Ureter (tissue), 1 donor: ENCODE results near the gene BANK1. TPM values are rescaled to one million over a fixed set of nuclear protein-coding genes. Genes with fewer than 3 reads are reported as not detected.

ENCODE experiments used
- DNase-seq: peaks from one replicate; pipeline ENCODE4 v3.0.0-alpha.2; 2020; ENCODE audit warnings: low spot score
- total RNA-seq: library from RNA; stranded (reverse); gene quantifications from one replicate; pipeline ENCODE4 v1.2.4, GENCODE V29; 2023
- donor health status: DM: yes; HTN: yes; CAD: no.

Gene BANK1
- total RNA-seq, 1 donor from 2014 or later, result 14.1 TPM

DNA sequence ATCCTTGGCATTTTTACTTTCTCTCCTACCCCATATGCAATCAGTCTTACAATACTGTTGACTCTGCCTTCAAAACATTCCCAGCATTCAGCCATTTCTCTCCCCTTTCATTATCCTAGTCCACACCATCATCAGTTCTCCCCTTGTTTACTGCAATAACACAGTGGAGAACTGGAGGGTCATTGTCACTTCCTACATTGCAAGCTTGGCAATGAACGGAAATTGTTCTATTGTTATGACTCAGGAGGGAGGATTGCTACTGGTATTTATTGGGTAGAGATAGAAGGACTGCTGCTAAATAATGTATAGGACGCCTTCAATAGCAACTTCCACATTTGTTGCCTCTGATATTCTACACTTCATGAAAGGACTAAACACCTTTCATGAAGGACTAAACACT lies 231.8 kb downstream of the BANK1 start:
- no peak for DNase-seq

DNA sequence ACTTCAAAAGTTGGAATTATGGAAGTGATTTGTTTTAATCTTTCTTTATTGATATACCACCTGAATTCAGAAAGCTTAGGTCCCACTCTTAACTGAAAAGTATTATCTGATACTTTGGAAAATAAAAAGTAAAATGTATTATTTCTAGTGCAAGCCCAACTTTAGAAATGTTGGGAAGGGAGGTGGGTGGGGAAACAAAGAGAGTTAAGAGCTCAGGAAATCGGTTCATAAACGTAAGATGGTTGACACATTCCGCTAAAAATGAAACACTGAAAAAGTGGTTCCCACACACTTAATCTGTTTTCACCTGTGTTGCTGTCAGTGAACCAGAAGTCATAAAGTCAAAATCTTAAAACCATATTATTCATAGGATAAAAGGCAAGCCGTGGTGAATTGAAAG lies 237.4 kb downstream of the BANK1 start:
- DNase-seq, result no peak

DNA sequence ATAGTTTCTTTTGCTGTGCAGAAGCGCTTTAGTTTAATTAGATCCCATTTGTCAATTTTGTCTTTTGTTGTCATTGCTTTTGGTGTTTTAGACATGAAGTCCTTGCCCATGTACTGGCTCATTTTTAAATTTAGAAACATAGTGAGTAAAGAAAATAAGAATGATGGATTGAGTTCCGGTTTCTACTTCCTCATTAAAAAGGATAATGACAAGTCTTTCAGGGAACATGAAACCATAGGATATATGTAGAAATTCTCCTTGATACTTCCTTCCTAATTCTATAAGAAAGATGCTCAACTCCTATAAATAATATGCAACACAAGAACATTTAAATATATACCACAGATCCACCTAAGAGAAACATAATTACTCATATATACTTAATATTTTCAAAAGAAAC lies 240.9 kb downstream of the BANK1 start:
- no peak for DNase-seq

GRCh38 chr4:102036016-102036415 lies 245.5 kb downstream of the BANK1 start:
- DNase-seq, result no peak

GRCh38 chr4:102036619-102037376 lies 246.3 kb downstream of the BANK1 start:
- DNase-seq, result no peak

GRCh38 chr4:102037566-102037965 lies 247.0 kb downstream of the BANK1 start:
- no peak for DNase-seq

- DNase-seq, result no peak
These were observed 252.6 kb downstream of the BANK1 start for GRCh38 chr4:102042871-102043802.

- no peak for DNase-seq
These were observed 257.1 kb downstream of the BANK1 start for GRCh38 chr4:102047616-102048015.

GRCh38 chr4:102055805-102056204 lies 265.3 kb downstream of the BANK1 start:
- DNase-seq, result no peak

DNA sequence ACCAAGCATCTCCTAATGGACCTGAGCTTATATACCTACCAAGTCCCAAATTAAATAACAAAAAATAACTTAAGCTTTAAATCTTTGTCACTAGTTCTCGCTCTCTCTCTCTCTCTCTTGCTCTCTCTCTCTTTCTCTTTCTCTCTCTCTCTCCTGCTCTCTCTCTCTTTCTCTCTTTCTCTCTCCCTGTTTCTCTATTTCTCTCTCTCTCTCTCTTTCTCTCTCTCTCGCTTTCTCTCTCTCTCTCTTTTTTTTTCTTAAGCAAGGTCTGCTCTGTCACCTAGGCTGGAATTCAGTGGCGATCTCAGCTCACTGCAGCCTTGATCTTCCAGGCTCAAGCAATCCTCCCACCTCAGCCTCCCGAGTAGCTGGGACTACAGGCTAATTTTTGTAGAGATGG lies 266.6 kb downstream of the BANK1 start:
- no peak for DNase-seq

- no peak for DNase-seq
These were observed 270.6 kb downstream of the BANK1 start for GRCh38 chr4:102061133-102061532.

- DNase-seq, result no peak
These were observed 274.4 kb downstream of the BANK1 start for GRCh38 chr4:102064747-102065442.

GRCh38 chr4:102076622-102077021 lies 286.1 kb downstream of the BANK1 start:
- no peak for DNase-seq

- DNase-seq, result no peak
These were observed 289.7 kb downstream of the BANK1 start for GRCh38 chr4:102080184-102080583.

DNA sequence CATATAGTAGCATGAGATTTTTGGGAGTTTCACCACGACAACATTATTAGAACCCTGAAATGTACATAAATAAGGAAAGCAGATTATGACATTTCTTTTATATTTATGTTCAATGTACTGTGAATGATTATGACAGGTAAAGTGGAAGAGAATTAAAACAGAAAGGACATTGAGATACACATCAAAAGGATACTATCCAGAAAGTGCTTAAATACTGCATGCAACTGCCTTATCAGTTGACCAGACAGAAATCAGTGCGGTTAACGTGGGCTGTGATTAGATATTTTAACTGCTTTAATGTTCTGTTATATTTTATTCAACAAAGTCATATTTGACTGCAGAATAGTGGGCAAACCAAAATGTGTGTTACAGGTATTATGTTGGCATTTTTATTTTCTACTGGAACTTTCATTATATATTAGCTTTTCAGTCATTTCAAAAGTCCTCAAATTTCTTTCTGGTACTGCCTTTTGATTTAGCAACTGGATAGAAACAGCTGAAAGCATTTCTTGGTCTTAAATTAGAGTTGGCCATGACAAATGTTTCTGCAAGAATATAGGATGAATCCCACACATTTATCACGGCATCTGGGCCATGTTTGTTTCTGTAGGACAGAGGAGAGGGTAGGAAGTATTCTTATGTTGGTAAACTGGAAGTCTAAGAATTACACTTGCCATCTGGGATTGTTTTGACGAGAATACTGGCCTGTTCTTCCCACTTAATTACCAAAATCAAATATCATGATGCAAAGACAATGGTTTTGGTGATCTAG lies 299.5 kb downstream of the BANK1 start:
- no peak for DNase-seq

- no peak for DNase-seq
These were observed 301.1 kb downstream of the BANK1 start for GRCh38 chr4:102091656-102092055.

DNA sequence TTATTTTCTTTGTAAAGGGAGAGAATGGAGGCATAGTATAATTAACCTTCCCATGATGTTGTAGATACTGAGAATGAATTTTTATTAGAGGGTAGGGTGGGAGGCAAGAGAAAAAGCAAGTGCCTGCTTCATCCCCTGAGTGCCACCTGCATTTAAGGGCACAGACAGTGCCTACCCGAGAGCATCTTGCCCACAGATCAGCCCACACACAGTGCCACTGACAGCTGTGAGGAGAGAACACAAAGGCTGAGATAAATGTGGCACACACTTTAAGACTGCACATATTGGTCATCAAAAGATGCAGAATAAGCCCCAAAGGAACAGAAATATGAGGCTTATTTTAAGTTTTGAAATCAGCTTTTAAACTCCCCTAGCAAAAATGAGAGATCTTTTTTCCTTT lies 304.0 kb downstream of the BANK1 start:
- DNase-seq, result no peak

DNA sequence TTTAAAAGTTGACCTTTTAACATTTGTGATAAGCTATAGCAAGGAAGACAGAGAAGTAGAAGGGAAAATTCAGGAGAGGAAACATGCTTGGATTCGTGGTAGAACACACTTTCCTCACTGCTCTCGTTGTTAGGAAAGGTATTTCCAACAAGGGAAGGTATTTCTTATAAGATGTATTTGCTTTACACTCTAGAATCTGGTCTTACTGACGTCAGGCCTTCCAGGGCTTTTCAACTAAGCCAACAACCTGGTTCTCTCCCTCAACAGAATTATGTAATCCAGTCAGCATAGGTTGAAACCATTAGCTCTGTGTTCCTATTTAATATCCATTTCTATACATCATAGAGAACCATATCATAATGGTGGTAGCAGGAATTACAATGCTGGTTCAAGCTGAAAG lies 312.8 kb downstream of the BANK1 start:
- DNase-seq, result no peak

GRCh38 chr4:102104278-102104677 lies 313.7 kb downstream of the BANK1 start:
- no peak for DNase-seq

- DNase-seq, result no peak
These were observed 315.5 kb downstream of the BANK1 start for GRCh38 chr4:102105983-102106382.

DNA sequence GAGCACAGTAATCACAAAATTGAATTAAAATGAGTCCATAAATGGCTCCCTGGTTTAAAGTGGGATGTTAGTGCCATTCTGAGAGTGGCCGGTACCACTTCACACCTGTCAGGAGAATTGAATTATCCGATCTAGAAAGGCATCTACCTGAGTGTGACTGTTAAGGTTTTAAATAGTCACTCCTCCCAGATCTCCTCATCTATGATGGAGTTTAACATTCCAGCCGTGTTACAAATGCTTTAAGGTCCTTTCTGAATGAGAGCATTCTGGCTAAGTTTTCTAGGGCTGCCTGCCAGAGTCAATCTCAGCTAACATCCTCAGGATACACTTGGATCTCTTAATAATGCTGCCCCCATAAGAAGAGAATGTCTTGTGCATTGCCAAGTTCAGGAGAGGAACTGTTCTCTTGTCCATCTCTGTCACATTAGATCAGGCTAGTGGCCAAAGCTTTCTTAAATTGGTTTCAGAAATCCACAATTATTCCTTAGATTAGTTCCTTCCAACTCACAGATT lies 323.6 kb downstream of the BANK1 start:
- no peak for DNase-seq
